IMR-90 (cell line): Measurements from ENCODE around the gene GGTLC1. TPM values are rescaled to one million over a fixed set of nuclear protein-coding genes. Genes with fewer than 3 reads are reported as not detected.

Source experiments
- ATAC-seq: fragments of 200-7000 bp; cut with Tn5 transposase; 2 replicates; pipeline ENCODE4 v1.9.1; 2020; ENCODE audit warnings: low read depth, mild to moderate bottlenecking, moderate library complexity
- BruUV-seq: library from RNA; stranded (reverse); fragments of 400-500 nt; replicated peaks from 2 replicates; lab custom pipeline; 2021; lab: Mats Ljungman, UMichigan
- CTCF ChIA-PET: fragments of 300-600 bp; formaldehyde crosslinking; extraction: SDS; loops from one replicate; lab custom pipeline; 2021; ENCODE audit warnings: antibody characterized with exemption; lab: Yijun Ruan, JAX
- POLR2A ChIA-PET: fragments of 300-600 bp; sonication (Branson Sonifier 250); formaldehyde crosslinking; loops from one replicate; lab custom pipeline; 2022; ENCODE audit warnings: antibody characterized with exemption; ENCODE audit not compliant: unreplicated experiment; lab: Charles Lee
- DNase-seq: peaks from one replicate; pipeline ENCODE4 v3.0.0; 2013
- H2AFZ ChIP-seq: replicated peaks from 2 replicates; pipeline ENCODE3; 2013; ENCODE audit warnings: low read length, mild to moderate bottlenecking; ENCODE audit not compliant: poor library complexity
- H2AK5ac ChIP-seq: 2 replicates; pipeline ENCODE4 v1.6.1; 2013; ENCODE audit warnings: low read depth, low read length, inconsistent platforms
- H2AK9ac ChIP-seq: replicated peaks from 2 replicates; pipeline ENCODE3; 2013; ENCODE audit warnings: mild to moderate bottlenecking, low read depth, low read length, moderate library complexity; ENCODE audit not compliant: poor library complexity
- H2BK120ac ChIP-seq: 2 replicates; pipeline ENCODE4 v1.6.1; 2013; ENCODE audit warnings: low read depth, low read length, inconsistent platforms
- H2BK15ac ChIP-seq: 3 replicates; pipeline ENCODE4 v1.6.1; 2013; ENCODE audit warnings: low read depth, low read length, inconsistent platforms
- H2BK20ac ChIP-seq: 2 replicates; pipeline ENCODE4 v1.6.1; 2013; ENCODE audit warnings: low read depth, mild to moderate bottlenecking, inconsistent platforms, low read length, moderate library complexity
- H2BK5ac ChIP-seq: 2 replicates; pipeline ENCODE4 v1.6.1; 2013; ENCODE audit warnings: mild to moderate bottlenecking, low read depth, low read length, inconsistent platforms; ENCODE audit not compliant: poor library complexity, severe bottlenecking
- H3K14ac ChIP-seq: replicated peaks from 2 replicates; pipeline ENCODE4 v1.6.1; 2013; ENCODE audit warnings: low read depth, low read length, inconsistent platforms
- H3K18ac ChIP-seq: 2 replicates; pipeline ENCODE4 v1.6.1; 2013; ENCODE audit warnings: low read depth, low read length, control low read depth
- H3K23ac ChIP-seq: 2 replicates; pipeline ENCODE4 v1.6.1; 2013; ENCODE audit warnings: low read depth, low read length, inconsistent platforms
- H3K27ac ChIP-seq: 2 replicates; pipeline ENCODE4 v1.5.1; 2013; ENCODE audit warnings: mild to moderate bottlenecking, control low read depth, low read length; ENCODE audit not compliant: insufficient read depth
- H3K27me3 ChIP-seq: 2 replicates; pipeline ENCODE4 v1.6.1; 2013; ENCODE audit warnings: low read length; ENCODE audit not compliant: control insufficient read depth, insufficient read depth
- H3K36me3 ChIP-seq: 2 replicates; pipeline ENCODE4 v1.6.1; 2013; ENCODE audit warnings: low read length, mixed read lengths; ENCODE audit not compliant: control insufficient read depth, insufficient read depth
- H3K4ac ChIP-seq: 2 replicates; pipeline ENCODE4 v1.6.1; 2013; ENCODE audit warnings: low read depth, low read length, inconsistent platforms
- H3K4me1 ChIP-seq: 2 replicates; pipeline ENCODE4 v1.6.1; 2013; ENCODE audit warnings: low read length, mixed read lengths; ENCODE audit not compliant: control insufficient read depth, insufficient read depth
- H3K4me2 ChIP-seq: 2 replicates; pipeline ENCODE4 v1.6.1; 2013; ENCODE audit warnings: low read depth, mild to moderate bottlenecking, control low read depth, low read length, moderate library complexity
- H3K4me3 ChIP-seq: 2 replicates; pipeline ENCODE4 v1.5.1; 2013; ENCODE audit warnings: low read depth, mild to moderate bottlenecking, control low read depth, low read length, moderate library complexity; ENCODE audit not compliant: insufficient read depth
- H3K56ac ChIP-seq: 2 replicates; pipeline ENCODE4 v1.6.1; 2013; ENCODE audit warnings: low read length, inconsistent platforms; ENCODE audit not compliant: insufficient read depth; ENCODE audit errors: extremely low read depth
- H3K79me1 ChIP-seq, 2 experiments: 2 replicates each; pipeline ENCODE4 v1.6.1; 2013; ENCODE audit warnings: low read length in 2 of 2, inconsistent platforms in 1 of 2, low read depth in 1 of 2
- H3K9ac ChIP-seq: 2 replicates; pipeline ENCODE4 v1.6.1; 2013; ENCODE audit warnings: low read depth, low read length, control low read depth
- H3K9me1 ChIP-seq: 2 replicates; pipeline ENCODE4 v1.6.1; 2013; ENCODE audit warnings: low read length, inconsistent platforms; ENCODE audit not compliant: insufficient read depth
- H3K9me3 ChIP-seq: 2 replicates; pipeline ENCODE4 v1.6.1; 2013; ENCODE audit warnings: low read length; ENCODE audit not compliant: control insufficient read depth, insufficient read depth
- H4K20me1 ChIP-seq: 2 replicates; pipeline ENCODE4 v1.6.1; 2013; ENCODE audit warnings: low read length, inconsistent platforms; ENCODE audit not compliant: insufficient read depth
- H4K5ac ChIP-seq: 2 replicates; pipeline ENCODE4 v1.6.1; 2013; ENCODE audit warnings: mild to moderate bottlenecking, low read depth, low read length, control low read depth
- H4K8ac ChIP-seq, 2 experiments: 2 replicates each; pipeline ENCODE4 v1.6.1; 2013; ENCODE audit warnings: low read depth in 2 of 2, low read length in 2 of 2, control low read depth in 1 of 2, inconsistent platforms in 1 of 2
- H4K91ac ChIP-seq: 2 replicates; pipeline ENCODE4 v1.6.1; 2013; ENCODE audit warnings: low read depth, low read length, inconsistent platforms; ENCODE audit not compliant: insufficient read depth
- CHD1 ChIP-seq: IDR thresholded peaks from 2 replicates; pipeline ENCODE4 v1.6.1; 2012; ENCODE audit warnings: low read depth, low read length, improper control_type of control experiment
- CTCF ChIP-seq: conservative IDR thresholded peaks from 2 replicates; pipeline ENCODE4 v1.5.1; 2012; ENCODE audit warnings: mild to moderate bottlenecking, low read depth, low read length, improper control_type of control experiment
- FOS ChIP-seq: fragments of 150-350 bp; IDR thresholded peaks from 2 replicates; pipeline ENCODE4 v1.6.1; 2016; ENCODE audit warnings: low read depth, low read length
- NFE2L2 ChIP-seq: fragments of 150-350 bp; IDR thresholded peaks from 2 replicates; pipeline ENCODE4 v1.6.1; 2016; ENCODE audit warnings: low read depth, mild to moderate bottlenecking, low read length
- POLR2A ChIP-seq: IDR thresholded peaks from 2 replicates; pipeline ENCODE4 v1.6.1; 2012; ENCODE audit warnings: mild to moderate bottlenecking, low read depth, low read length
- RFX5 ChIP-seq: IDR thresholded peaks from 2 replicates; pipeline ENCODE4 v1.8.0; 2012; ENCODE audit warnings: low read depth, mild to moderate bottlenecking, low read length, moderate library complexity
- WGBS, 2 experiments: methylation state at CpG; one replicate each; pipeline versions ENCODE4 v1.1.5 to v1.1.7; 2013; ENCODE audit warnings: missing lambda C conversion rate in 2 of 2; ENCODE audit not compliant: insufficient read length in 1 of 2; ENCODE audit errors: extremely low coverage in 2 of 2; 5-methylcytosine and 5-hydroxymethylcytosine counted together
- dilution Hi-C: fragments of 300-500 bp; cut with HindIII; formaldehyde crosslinking; loops from one replicate; pipeline ENCODE4 v1.14.3; 2018; ENCODE audit warnings: low sequenced_read_pairs; ENCODE audit not compliant: unreplicated experiment
- in situ Hi-C: fragments of 300-500 bp; cut with MboI; formaldehyde crosslinking; loops from 3 replicates; pipeline ENCODE4 v1.14.3; 2019; ENCODE audit warnings: low sequenced_read_pairs, inconsistent platforms, mixed read lengths
- intact Hi-C: fragments of 100-400 bp; cut with micrococcal nuclease; formaldehyde crosslinking; loops from 2 replicates; pipeline ENCODE4 v1.10.0; 2022
- polyA plus RNA-seq, 3 experiments: library from polyadenylated mRNA; depleted of rRNA; stranded (reverse); fragments of >200 nt; gene quantifications; 2 replicates each; pipeline ENCODE4 v1.2.3, GENCODE V29; 2012; ENCODE audit warnings: low replicate concordance in 1 of 3
- total RNA-seq: library from RNA; depleted of rRNA; stranded (reverse); fragments of >200 nt; gene quantifications from 2 replicates; pipeline ENCODE4 v1.2.3, GENCODE V29; 2012

Gene GGTLC1
- total and polyA plus RNA-seq, 2 of the 4 experiments (the other 2 are of a cell fraction) = not detected

- DNase-seq (no peak), ATAC-seq (no peak)
- H3K14ac ChIP-seq = no peak overlapping the region
- no peaks in the 10 kb centered on the region for H3K9me1 ChIP-seq
- H4K5ac ChIP-seq = no peak overlapping the region
- in situ Hi-C loops (loop anchor here (25.0 kb wide), 1 partner anchor 966 kb away; no protein-coding TSS in a partner anchor), dilution Hi-C loops (no loop called here), intact Hi-C loops (no loop called here)
- no peak overlapping the region for H2BK15ac ChIP-seq
- no peak overlapping the region for H2BK5ac ChIP-seq
- BruUV-seq = no TSS peak
- no peaks in the 10 kb centered on the region for H3K9me3 ChIP-seq
- H4K91ac ChIP-seq = no peak overlapping the region
- no peak overlapping the region for H2AFZ ChIP-seq
- H3K27me3 ChIP-seq = no peaks in the 10 kb centered on the region
- no peak overlapping the region for H2AK9ac ChIP-seq
- H4K20me1 ChIP-seq = no peaks in the 10 kb centered on the region
- ChIA-PET POLR2A (no interaction called here), CTCF (no interaction called here)
- H2BK120ac ChIP-seq = no peak overlapping the region
- no peak for TF ChIP-seq RFX5
- TF ChIP-seq CTCF = no peak
- TF ChIP-seq POLR2A = no peak
- no peak for TF ChIP-seq NFE2L2
- no peak for TF ChIP-seq CHD1
- TF ChIP-seq FOS = no peak
- H2AK5ac ChIP-seq = no peak overlapping the region
- no peak overlapping the region for H4K8ac ChIP-seq
- no peak overlapping the region for H3K27ac ChIP-seq
- no peaks in the 10 kb centered on the region for H3K4me1 ChIP-seq
- no peak overlapping the region for H3K9ac ChIP-seq
- WGBS, 2 experiments = no CpG with 5 or more reads among the region's 3 CpGs
- H2BK20ac ChIP-seq = no peak overlapping the region
- no peak overlapping the region for H3K56ac ChIP-seq
- no peak overlapping the region for H3K4ac ChIP-seq
- H3K79me1 ChIP-seq = no peaks in the 10 kb centered on the region
- H3K36me3 ChIP-seq = no peaks in the 10 kb centered on the region
- no peak overlapping the region for H3K23ac ChIP-seq
- no peak overlapping the region for H3K4me3 ChIP-seq
- H3K4me2 ChIP-seq = no peak overlapping the region
- no peak overlapping the region for H3K18ac ChIP-seq
Measured at GRCh38 chr20:23946206-23946605, 42.4 kb downstream of the GGTLC1 start.
